ENCODE data around the gene HOXC6.

HOXC6 gene

GRCh38 chr12:54068418-54069070 is 40.3 kb downstream of the HOXC6 start (continued):
- TF ChIP-seq ZBTB10 (tag by site-specific recombination; IDR thresholded peaks at IDR 0.05) (no peak), ZFP37 (tag by site-specific recombination; IDR thresholded peaks at IDR 0.05) (no peak), ZNF423 (tag by site-specific recombination; IDR thresholded peaks at IDR 0.05) (no peak), ZBTB49 (tag by site-specific recombination; IDR thresholded peaks at IDR 0.05; ENCODE audit: low read depth) (no peak)

GRCh38 chr12:54071942-54072341 is 43.7 kb downstream of the HOXC6 start:
- TF ChIP-seq ZBTB17 (tag by site-specific recombination; IDR thresholded peaks at IDR 0.05), result no peak
- TF ChIP-seq ZNF211 (tag by site-specific recombination; IDR thresholded peaks at IDR 0.05; ENCODE audit: low read depth), result no peak
- no peak for TF ChIP-seq ZNF621 (tag by site-specific recombination; IDR thresholded peaks at IDR 0.05)
- TF ChIP-seq ZNF202 (tag by site-specific recombination; IDR thresholded peaks at IDR 0.05; ENCODE audit: borderline replicate concordance), result no peak
- no peak for TF ChIP-seq ZSCAN18 (tag by site-specific recombination; IDR thresholded peaks at IDR 0.05)
- no peak for TF ChIP-seq ZNF324 (tag by site-specific recombination; IDR thresholded peaks at IDR 0.05)
- TF ChIP-seq ZNF37A (tag by site-specific recombination; IDR thresholded peaks at IDR 0.05), result no peak
- TF ChIP-seq ZNF449 (tag by site-specific recombination; IDR thresholded peaks at IDR 0.05), result no peak
- TF ChIP-seq PATZ1 (tag by site-specific recombination; IDR thresholded peaks at IDR 0.05), result no peak
- no peak for TF ChIP-seq KLF10 (tag by site-specific recombination; IDR thresholded peaks at IDR 0.05)
- no peak for TF ChIP-seq MEIS1 (CRISPR knock-in tag; IDR thresholded peaks at IDR 0.05; ENCODE audit: borderline replicate concordance)
- no peak for TF ChIP-seq ZBTB6 (tag by site-specific recombination; IDR thresholded peaks at IDR 0.05)
- TF ChIP-seq ZNF140 (tag by site-specific recombination; IDR thresholded peaks at IDR 0.05), result no peak
- TF ChIP-seq REST (tag by site-specific recombination; IDR thresholded peaks at IDR 0.05), result no peak
- TF ChIP-seq HOXA7 (CRISPR knock-in tag; IDR thresholded peaks at IDR 0.05; ENCODE audit: borderline replicate concordance), result no peak
- TF ChIP-seq ZNF585B (tag by site-specific recombination; IDR thresholded peaks at IDR 0.05), result no peak
- ChIA-PET CTCF (no interaction called here), POLR2A (no interaction called here)
- H3K4me3 ChIP-seq (ENCODE audit: low read depth, low read length), result no peak overlapping the region
- H3K4me1 ChIP-seq (ENCODE audit: control insufficient read depth, insufficient read depth, low read length), result peaks cover 6% of the 10 kb centered on the region
- H3K27ac ChIP-seq (ENCODE audit: extremely low read depth, low read depth, low read length), result no peak overlapping the region
- H3K36me3 ChIP-seq (ENCODE audit: control insufficient read depth in 2 of 2, insufficient read depth in 1 of 2, low read length in 2 of 2), result no peaks in the 10 kb centered on the region
- no peaks in the 10 kb centered on the region for H3K9me3 ChIP-seq (ENCODE audit: control insufficient read depth, insufficient read depth, low read depth, low read length)
